Glutamatergic neuron (in vitro differentiated cells): ENCODE measurements around the gene WFDC2. TPM values are rescaled to one million over a fixed set of nuclear protein-coding genes. Genes with fewer than 3 reads are reported as not detected.
"Not testable (repeated sequence)": the region's sequence is repeated elsewhere in the genome, so short reads cannot be mapped to it uniquely, and the experiment has no call there.

Source experiments
- DNase-seq: peaks from one replicate; pipeline ENCODE4 v3.0.0; 2022
- H3K27ac Mint-ChIP-seq: one replicate; pipeline ENCODE4 v1.8.0; 2020; ENCODE audit warnings: mild to moderate bottlenecking, mixed read lengths, inconsistent platforms; ENCODE audit not compliant: unreplicated experiment
- H3K27me3 Mint-ChIP-seq: one replicate; pipeline ENCODE4 v1.8.0; 2020; ENCODE audit warnings: mild to moderate bottlenecking, moderate library complexity, mixed read lengths, inconsistent platforms; ENCODE audit not compliant: unreplicated experiment
- H3K36me3 Mint-ChIP-seq: one replicate; pipeline ENCODE4 v1.8.0; 2020; ENCODE audit warnings: mild to moderate bottlenecking, mixed read lengths, inconsistent platforms; ENCODE audit not compliant: unreplicated experiment
- H3K4me1 Mint-ChIP-seq: one replicate; pipeline ENCODE4 v1.8.0; 2020; ENCODE audit warnings: mild to moderate bottlenecking, low read depth, mixed read lengths, inconsistent platforms; ENCODE audit not compliant: unreplicated experiment
- H3K4me3 Mint-ChIP-seq: one replicate; pipeline ENCODE4 v1.8.0; 2020; ENCODE audit warnings: mild to moderate bottlenecking, mixed read lengths, inconsistent platforms; ENCODE audit not compliant: unreplicated experiment
- H3K9me3 Mint-ChIP-seq: one replicate; pipeline ENCODE4 v1.8.0; 2020; ENCODE audit warnings: mild to moderate bottlenecking, moderate library complexity, mixed read lengths, inconsistent platforms; ENCODE audit not compliant: unreplicated experiment
- CTCF ChIP-seq: fragments of 200-600 bp; sonication (generic); IDR thresholded peaks from one replicate; pipeline ENCODE4 v1.5.0; 2021; ENCODE audit not compliant: partially characterized antibody, unreplicated experiment
- total RNA-seq: library from RNA; stranded (reverse); fragmentation: NEBNext Ultra II Directional; extraction: Animal tissue kit (Norgen Biotek cat#: 25700); gene quantifications from one replicate; pipeline ENCODE4 v1.2.1, GENCODE V29; 2021; ENCODE audit not compliant: unreplicated experiment

The WFDC2 gene
- total RNA-seq, 1 donor from 2014 or later: 4.8 TPM

GRCh38 chr20:45470262-45470931 is 844 bp downstream of the WFDC2 start:
- peak; percentile 67 for DNase-seq
- Mint-ChIP-seq H3K4me3 (peak overlapping the region; percentile 79), H3K27me3 (peaks cover 23% of the 10 kb centered on the region), H3K4me1 (no peaks in the 10 kb centered on the region), H3K27ac (no peak overlapping the region), H3K36me3 (peaks cover 4% of the 10 kb centered on the region), H3K9me3 (peaks cover 2% of the 10 kb centered on the region)
- no peak for TF ChIP-seq CTCF

GRCh38 chr20:45470937-45471336 is 1.4 kb downstream of the WFDC2 start:
- no peak for TF ChIP-seq CTCF
- Mint-ChIP-seq H3K27me3 (peaks cover 23% of the 10 kb centered on the region), H3K4me1 (no peaks in the 10 kb centered on the region), H3K36me3 (peaks cover 4% of the 10 kb centered on the region), H3K27ac (no peak overlapping the region), H3K4me3 (peak overlapping the region; percentile 79), H3K9me3 (peaks cover 2% of the 10 kb centered on the region)
- DNase-seq: no peak

GRCh38 chr20:45472286-45472685 is 2.7 kb downstream of the WFDC2 start:
- peaks cover 25% of the 10 kb centered on the region for H3K27me3 Mint-ChIP-seq
- not testable (repeated sequence) for H3K4me3 Mint-ChIP-seq, H3K27ac Mint-ChIP-seq, H3K9me3 Mint-ChIP-seq, H3K36me3 Mint-ChIP-seq, DNase-seq, H3K4me1 Mint-ChIP-seq

GRCh38 chr20:45477530-45478148 is 8.1 kb downstream of the WFDC2 start:
- H3K27ac Mint-ChIP-seq, H3K36me3 Mint-ChIP-seq: not testable (repeated sequence)

GRCh38 chr20:45479822-45480221 is 10.3 kb downstream of the WFDC2 start:
- Mint-ChIP-seq H3K4me1 (no peaks in the 10 kb centered on the region), H3K27me3 (peaks cover 4% of the 10 kb centered on the region), H3K4me3 (no peak overlapping the region), H3K9me3 (no peaks in the 10 kb centered on the region), H3K36me3 (no peaks in the 10 kb centered on the region), H3K27ac (no peak overlapping the region)
- no peak for TF ChIP-seq CTCF
- no peak for DNase-seq

More at GRCh38 chr20:45477530-45478148, 8.1 kb downstream of the WFDC2 start:
- not testable (repeated sequence) for H3K4me3 Mint-ChIP-seq, H3K9me3 Mint-ChIP-seq, H3K4me1 Mint-ChIP-seq, H3K27me3 Mint-ChIP-seq, DNase-seq

GRCh38 chr20:45484676-45485075 is 15.1 kb downstream of the WFDC2 start:
- TF ChIP-seq CTCF: no peak
- Mint-ChIP-seq H3K27ac (no peak overlapping the region), H3K4me3 (no peak overlapping the region), H3K4me1 (peaks cover 3% of the 10 kb centered on the region), H3K9me3 (no peaks in the 10 kb centered on the region), H3K27me3 (peaks cover 2% of the 10 kb centered on the region), H3K36me3 (no peaks in the 10 kb centered on the region)
- no peak for DNase-seq
